ENCODE data around the gene FRS2. TPM values are rescaled to one million over a fixed set of nuclear protein-coding genes. Genes with fewer than 3 reads are reported as not detected.
A peak's percentile ranks its signal among the peaks of the same experiment; 100 is the strongest.

Gene FRS2
- total and polyA plus RNA-seq, 9 of the 15 experiments (the other 6 are each of a cell fraction or from before 2014, with no cell fraction given), result 1.0 to 9.1 (median 6.0) TPM

DNA sequence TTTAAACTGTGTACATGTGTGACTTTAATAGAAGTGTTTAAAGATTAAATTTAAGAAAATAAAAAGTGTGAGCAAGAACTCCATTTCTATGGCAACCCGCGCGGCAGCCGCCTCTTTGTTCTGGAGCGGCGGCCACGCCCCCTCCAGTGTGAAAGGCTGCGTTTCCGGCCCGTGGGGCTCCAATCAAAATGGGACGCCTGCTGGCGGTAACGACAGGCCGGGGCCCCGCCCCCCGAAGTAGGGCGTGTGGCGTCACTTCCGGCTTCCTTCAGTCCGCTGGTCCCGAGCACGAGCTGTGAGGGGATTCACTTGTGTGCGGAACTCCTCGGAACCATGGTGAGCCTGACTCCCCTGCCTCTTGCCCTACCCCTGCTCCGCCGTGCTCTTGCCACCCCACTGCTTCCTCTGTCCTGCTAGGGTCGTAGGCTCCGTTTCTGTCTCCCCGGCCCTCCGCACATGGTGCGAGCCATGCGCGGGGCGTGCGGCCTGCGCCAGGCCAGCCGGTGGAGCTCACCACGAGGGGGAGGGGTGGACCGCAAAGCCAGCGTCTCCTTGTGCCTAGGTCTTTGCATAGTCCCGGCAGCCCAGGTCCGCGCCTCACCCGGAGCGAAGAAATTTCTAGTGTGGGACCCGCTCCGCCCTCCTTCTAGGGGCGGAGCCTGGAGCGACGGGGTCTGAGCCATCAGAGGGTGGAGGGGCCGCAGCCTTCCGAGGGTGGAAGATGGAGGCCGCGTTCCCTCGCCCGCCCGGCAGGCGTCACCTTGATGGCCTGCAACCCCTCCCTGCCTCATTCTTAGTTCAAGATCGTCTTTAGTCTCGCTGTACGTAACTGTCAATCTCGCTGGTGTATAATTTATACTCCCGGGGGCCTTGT lies 115.2 kb downstream of the FRS2 start, which contains the start of gene CCT2 (continued):
- TF ChIP-seq BACH1 (tag; IDR thresholded peaks at IDR 0.05), result no peak
- peak; percentile 100 for TF ChIP-seq EP400 (IDR thresholded peaks at IDR 0.05)
- TF ChIP-seq, protein P1, sequence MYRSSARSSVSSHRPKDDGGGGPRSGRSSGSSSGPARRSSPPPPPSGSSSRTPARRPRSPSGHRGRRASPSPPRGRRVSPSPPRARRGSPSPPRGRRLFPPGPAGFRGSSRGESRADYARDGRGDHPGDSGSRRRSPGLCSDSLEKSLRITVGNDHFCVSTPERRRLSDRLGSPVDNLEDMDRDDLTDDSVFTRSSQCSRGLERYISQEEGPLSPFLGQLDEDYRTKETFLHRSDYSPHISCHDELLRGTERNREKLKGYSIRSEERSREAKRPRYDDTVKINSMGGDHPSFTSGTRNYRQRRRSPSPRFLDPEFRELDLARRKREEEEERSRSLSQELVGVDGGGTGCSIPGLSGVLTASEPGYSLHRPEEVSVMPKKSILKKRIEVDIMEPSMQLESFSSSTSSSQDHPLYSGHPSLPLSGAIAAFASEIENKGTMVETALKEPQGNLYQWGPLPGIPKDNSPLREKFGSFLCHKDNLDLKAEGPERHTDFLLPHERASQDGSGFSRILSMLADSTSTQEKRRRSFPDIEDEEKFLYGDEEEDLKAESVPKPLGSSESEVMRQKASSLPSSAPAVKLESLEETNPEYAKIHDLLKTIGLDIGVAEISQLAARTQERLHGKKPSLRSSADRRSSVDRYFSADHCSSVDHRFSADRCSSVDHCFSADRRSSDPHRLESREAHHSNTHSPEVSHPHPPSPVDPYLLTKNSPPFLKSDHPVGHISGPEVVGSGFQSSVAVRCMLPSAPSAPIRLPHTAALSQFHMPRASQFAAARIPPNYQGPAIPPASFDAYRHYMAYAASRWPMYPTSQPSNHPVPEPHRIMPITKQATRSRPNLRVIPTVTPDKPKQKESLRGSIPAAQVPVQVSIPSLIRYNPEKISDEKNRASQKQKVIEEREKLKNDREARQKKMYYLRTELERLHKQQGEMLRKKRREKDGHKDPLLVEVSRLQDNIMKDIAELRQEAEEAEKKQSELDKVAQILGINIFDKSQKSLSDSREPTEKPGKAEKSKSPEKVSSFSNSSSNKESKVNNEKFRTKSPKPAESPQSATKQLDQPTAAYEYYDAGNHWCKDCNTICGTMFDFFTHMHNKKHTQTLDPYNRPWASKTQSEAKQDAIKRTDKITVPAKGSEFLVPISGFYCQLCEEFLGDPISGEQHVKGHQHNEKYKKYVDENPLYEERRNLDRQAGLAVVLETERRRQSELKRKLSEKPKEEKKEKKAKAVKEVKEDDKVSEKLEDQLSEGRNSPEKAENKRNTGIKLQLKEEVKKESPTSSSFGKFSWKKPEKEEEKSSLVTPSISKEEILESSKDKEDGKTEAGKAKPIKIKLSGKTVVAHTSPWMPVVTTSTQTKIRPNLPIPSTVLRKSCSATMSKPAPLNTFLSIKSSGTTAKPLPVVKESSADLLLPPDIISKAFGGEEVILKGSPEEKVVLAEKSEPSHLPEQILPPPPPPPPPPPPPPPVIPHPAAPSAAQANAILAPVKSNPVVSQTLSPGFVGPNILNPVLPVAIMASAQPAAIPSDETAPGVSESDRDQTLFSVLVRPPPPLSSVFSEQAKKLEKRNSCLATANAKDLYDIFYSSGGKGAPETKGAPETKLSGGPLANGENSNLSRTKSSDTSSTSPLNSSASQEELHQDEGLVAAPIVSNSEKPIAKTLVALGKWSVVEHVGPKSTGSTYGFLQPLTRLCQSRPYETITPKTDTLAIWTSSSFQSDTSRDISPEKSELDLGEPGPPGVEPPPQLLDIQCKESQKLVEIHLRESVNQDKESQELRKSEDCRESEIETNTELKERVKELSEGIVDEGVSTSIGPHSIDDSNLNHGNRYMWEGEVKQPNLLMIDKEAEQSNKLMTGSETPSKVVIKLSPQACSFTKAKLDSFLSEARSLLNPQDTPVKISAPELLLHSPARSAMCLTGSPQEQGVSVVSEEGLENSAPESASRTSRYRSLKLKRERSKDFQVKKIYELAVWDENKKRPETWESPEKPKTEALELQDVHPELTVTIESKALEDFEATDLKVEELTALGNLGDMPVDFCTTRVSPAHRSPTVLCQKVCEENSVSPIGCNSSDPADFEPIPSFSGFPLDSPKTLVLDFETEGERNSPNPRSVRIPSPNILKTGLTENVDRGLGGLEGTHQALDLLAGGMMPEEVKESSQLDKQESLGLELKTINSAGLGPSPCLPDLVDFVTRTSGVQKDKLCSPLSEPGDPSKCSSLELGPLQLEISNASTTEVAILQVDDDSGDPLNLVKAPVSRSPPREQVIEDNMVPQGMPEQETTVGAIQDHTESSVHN (IDR thresholded peaks at IDR 0.05; ENCODE audit: borderline replicate concordance in 1 of 2, low read depth in 1 of 2), result no peak
- TF ChIP-seq CLOCK (CRISPR knock-in tag; IDR thresholded peaks at IDR 0.05; ENCODE audit: borderline replicate concordance), result no peak
- TF ChIP-seq, protein P2, sequence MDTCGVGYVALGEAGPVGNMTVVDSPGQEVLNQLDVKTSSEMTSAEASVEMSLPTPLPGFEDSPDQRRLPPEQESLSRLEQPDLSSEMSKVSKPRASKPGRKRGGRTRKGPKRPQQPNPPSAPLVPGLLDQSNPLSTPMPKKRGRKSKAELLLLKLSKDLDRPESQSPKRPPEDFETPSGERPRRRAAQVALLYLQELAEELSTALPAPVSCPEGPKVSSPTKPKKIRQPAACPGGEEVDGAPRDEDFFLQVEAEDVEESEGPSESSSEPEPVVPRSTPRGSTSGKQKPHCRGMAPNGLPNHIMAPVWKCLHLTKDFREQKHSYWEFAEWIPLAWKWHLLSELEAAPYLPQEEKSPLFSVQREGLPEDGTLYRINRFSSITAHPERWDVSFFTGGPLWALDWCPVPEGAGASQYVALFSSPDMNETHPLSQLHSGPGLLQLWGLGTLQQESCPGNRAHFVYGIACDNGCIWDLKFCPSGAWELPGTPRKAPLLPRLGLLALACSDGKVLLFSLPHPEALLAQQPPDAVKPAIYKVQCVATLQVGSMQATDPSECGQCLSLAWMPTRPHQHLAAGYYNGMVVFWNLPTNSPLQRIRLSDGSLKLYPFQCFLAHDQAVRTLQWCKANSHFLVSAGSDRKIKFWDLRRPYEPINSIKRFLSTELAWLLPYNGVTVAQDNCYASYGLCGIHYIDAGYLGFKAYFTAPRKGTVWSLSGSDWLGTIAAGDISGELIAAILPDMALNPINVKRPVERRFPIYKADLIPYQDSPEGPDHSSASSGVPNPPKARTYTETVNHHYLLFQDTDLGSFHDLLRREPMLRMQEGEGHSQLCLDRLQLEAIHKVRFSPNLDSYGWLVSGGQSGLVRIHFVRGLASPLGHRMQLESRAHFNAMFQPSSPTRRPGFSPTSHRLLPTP (IDR thresholded peaks at IDR 0.05; ENCODE audit: borderline replicate concordance, extremely low read depth, insufficient read length), result no peak
- TF ChIP-seq ZNF384 (IDR thresholded peaks at IDR 0.05; ENCODE audit: low read depth, low read length), result no peak
- peak; percentile 62 for TF ChIP-seq MEIS2 (IDR thresholded peaks at IDR 0.05; ENCODE audit: partially characterized antibody)
- TF ChIP-seq TSC22D4 (tag; IDR thresholded peaks at IDR 0.05), result no peak
- TF ChIP-seq HOXB6 (CRISPR knock-in tag; IDR thresholded peaks at IDR 0.05; ENCODE audit: borderline replicate concordance), result no peak
- peak; percentile 50; the same call in 1 of the 2 replicates for TF ChIP-seq NCOA1 (IDR thresholded peaks at IDR 0.05; ENCODE audit: low read depth)
- no peak for TF ChIP-seq THRAP3 (IDR thresholded peaks at IDR 0.05; ENCODE audit: borderline replicate concordance)

Measured in K562 (cell line).